Parathyroid adenoma (tissue), 2 donors: Measurements from ENCODE around the gene PPP1R15B.

Experiments used
- H2AFZ ChIP-seq: fragments of 300-600 bp; sonication (generic); one replicate; pipeline ENCODE4 v1.7.0; 2017; ENCODE audit warnings: antibody characterized with exemption, mild to moderate bottlenecking
- H3K27ac ChIP-seq: fragments of 300-600 bp; sonication (generic); one replicate; pipeline ENCODE4 v1.7.0; 2017
- H3K27me3 ChIP-seq: fragments of 300-600 bp; sonication (generic); one replicate; pipeline ENCODE4 v1.7.0; 2017; ENCODE audit warnings: low read length; ENCODE audit not compliant: control insufficient read depth, insufficient read depth
- H3K36me3 ChIP-seq: fragments of 300-600 bp; sonication (generic); one replicate; pipeline ENCODE4 v1.7.0; 2017; ENCODE audit warnings: low read length; ENCODE audit not compliant: control insufficient read depth, insufficient read depth
- H3K4me1 ChIP-seq: fragments of 300-600 bp; sonication (generic); one replicate; pipeline ENCODE4 v1.7.0; 2017; ENCODE audit warnings: control low read depth
- H3K4me2 ChIP-seq: fragments of 300-600 bp; sonication (generic); one replicate; pipeline ENCODE4 v1.7.0; 2017; ENCODE audit warnings: low read length
- H3K4me3 ChIP-seq: fragments of 300-600 bp; sonication (generic); one replicate; pipeline ENCODE4 v1.7.0; 2017; ENCODE audit warnings: low read depth, low read length
- H3K79me2 ChIP-seq: fragments of 300-600 bp; sonication (generic); one replicate; pipeline ENCODE4 v1.7.0; 2017; ENCODE audit warnings: control low read depth
- H3K9ac ChIP-seq: fragments of 300-600 bp; sonication (generic); one replicate; pipeline ENCODE4 v1.7.0; 2017; ENCODE audit warnings: mild to moderate bottlenecking
- H3K9me3 ChIP-seq: fragments of 300-600 bp; sonication (generic); one replicate; pipeline ENCODE4 v1.7.0; 2017; ENCODE audit warnings: low read length; ENCODE audit not compliant: control insufficient read depth
- TF ChIP-seq, protein P1 (sequence below): fragments of 300-600 bp; sonication (generic); IDR thresholded peaks from one replicate; pipeline ENCODE4 v1.7.0; 2017; ENCODE audit warnings: antibody characterized with exemption, mild to moderate bottlenecking
- donor health status: primary hyperparathyroidism.

Gene PPP1R15B

DNA sequence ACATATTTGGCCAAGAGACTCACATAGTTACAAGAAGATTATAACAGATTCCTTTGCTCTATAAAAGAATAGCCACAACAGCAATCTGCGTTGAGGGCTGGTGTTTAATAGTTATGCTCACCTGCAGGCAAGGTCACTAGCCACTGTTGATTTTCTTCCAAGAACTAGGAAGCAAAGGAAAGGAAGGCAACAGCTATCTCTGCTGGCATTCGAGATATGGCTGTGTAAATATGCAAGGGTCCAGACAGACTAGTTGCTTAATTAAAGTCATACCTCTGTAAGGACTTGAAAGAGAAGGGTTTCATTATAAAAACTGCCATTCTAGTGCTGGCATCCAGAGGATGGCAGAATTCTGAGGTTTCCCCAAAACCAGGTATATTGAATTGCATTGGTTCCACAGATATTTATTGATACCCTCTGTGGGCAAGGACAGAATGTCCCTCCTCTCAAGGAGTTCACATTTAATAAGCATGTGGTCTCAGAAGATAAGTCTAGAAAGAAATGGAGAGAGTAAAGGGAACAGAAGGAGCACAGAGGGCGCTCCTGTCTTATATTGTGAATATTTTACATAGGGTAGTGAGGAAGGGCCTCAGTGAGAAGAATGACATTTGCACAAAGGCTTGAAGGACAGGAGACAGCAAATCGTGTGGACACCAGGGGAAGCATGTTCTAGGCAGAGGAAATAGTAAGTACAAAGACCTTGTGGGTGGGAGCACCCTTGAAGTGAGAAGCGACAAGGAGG is 28.3 kb downstream of the PPP1R15B start:
- no peak overlapping the region for H3K27ac ChIP-seq
- H3K4me2 ChIP-seq = no peak overlapping the region
- TF ChIP-seq, protein P1, sequence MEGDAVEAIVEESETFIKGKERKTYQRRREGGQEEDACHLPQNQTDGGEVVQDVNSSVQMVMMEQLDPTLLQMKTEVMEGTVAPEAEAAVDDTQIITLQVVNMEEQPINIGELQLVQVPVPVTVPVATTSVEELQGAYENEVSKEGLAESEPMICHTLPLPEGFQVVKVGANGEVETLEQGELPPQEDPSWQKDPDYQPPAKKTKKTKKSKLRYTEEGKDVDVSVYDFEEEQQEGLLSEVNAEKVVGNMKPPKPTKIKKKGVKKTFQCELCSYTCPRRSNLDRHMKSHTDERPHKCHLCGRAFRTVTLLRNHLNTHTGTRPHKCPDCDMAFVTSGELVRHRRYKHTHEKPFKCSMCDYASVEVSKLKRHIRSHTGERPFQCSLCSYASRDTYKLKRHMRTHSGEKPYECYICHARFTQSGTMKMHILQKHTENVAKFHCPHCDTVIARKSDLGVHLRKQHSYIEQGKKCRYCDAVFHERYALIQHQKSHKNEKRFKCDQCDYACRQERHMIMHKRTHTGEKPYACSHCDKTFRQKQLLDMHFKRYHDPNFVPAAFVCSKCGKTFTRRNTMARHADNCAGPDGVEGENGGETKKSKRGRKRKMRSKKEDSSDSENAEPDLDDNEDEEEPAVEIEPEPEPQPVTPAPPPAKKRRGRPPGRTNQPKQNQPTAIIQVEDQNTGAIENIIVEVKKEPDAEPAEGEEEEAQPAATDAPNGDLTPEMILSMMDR = no peak
- H3K4me1 ChIP-seq = no peaks in the 10 kb centered on the region
- no peak overlapping the region for H2AFZ ChIP-seq
- H3K9ac ChIP-seq = no peak overlapping the region
- no peaks in the 10 kb centered on the region for H3K9me3 ChIP-seq
- no peaks in the 10 kb centered on the region for H3K27me3 ChIP-seq
- H3K36me3 ChIP-seq = no peaks in the 10 kb centered on the region
- no peaks in the 10 kb centered on the region for H3K79me2 ChIP-seq
- no peak overlapping the region for H3K4me3 ChIP-seq

DNA sequence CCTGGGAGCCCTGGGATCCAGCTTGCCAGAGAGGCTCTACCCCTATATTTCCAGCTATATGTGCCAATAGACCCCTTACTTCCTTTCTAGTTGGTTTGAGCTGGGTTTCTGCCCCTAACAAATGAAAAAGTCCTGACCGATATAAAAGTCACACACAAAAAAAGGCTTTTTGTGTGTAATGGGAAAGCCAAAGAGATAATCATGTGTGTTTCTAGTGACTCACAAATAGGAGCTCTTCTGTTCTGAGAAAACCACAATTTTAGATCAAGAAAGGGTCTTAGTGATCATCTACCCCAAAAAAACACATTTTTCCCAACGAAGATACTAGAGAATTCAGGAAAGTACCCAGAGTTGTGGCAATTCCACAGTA is 28.9 kb downstream of the PPP1R15B start:
- Histone ChIP-seq H3K4me3 (no peak overlapping the region), H3K4me1 (no peaks in the 10 kb centered on the region), H3K9me3 (no peaks in the 10 kb centered on the region), H3K9ac (no peak overlapping the region), H3K27me3 (no peaks in the 10 kb centered on the region), H3K27ac (no peak overlapping the region), H3K4me2 (no peak overlapping the region), H3K36me3 (no peaks in the 10 kb centered on the region), H2AFZ (no peak overlapping the region), H3K79me2 (no peaks in the 10 kb centered on the region)
- TF ChIP-seq, protein P1 = no peak

DNA sequence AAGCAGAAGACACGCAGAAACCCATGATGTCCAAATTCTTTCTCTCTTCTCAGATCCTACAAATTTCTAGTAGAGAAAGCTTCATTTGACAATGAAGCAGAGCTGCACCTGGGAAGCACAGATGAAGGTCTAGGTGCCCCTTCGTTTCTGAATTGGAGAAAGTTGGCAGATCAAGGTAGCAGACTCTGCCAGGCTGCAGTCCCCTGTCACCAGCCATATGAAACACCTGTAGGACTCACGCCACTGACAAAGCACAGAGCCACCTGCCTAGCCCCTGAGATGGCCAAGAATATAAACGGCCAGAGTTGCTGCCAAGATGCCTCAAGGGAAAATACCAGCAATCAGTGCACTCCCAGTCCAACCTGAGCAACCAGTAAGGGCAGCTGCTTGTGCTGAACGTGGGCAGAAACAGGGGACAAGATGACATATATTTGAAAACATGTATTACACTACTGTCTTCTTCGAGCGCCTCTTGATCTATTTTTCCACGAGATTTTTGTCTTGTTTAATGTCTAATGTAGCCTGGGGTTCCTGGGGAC is 31.3 kb downstream of the PPP1R15B start:
- Histone ChIP-seq H3K4me2 (no peak overlapping the region), H2AFZ (no peak overlapping the region), H3K27me3 (no peaks in the 10 kb centered on the region), H3K27ac (no peak overlapping the region), H3K9ac (no peak overlapping the region), H3K36me3 (no peaks in the 10 kb centered on the region), H3K9me3 (no peaks in the 10 kb centered on the region), H3K4me3 (no peak overlapping the region), H3K79me2 (no peaks in the 10 kb centered on the region), H3K4me1 (no peaks in the 10 kb centered on the region)
- TF ChIP-seq, protein P1 = no peak

DNA sequence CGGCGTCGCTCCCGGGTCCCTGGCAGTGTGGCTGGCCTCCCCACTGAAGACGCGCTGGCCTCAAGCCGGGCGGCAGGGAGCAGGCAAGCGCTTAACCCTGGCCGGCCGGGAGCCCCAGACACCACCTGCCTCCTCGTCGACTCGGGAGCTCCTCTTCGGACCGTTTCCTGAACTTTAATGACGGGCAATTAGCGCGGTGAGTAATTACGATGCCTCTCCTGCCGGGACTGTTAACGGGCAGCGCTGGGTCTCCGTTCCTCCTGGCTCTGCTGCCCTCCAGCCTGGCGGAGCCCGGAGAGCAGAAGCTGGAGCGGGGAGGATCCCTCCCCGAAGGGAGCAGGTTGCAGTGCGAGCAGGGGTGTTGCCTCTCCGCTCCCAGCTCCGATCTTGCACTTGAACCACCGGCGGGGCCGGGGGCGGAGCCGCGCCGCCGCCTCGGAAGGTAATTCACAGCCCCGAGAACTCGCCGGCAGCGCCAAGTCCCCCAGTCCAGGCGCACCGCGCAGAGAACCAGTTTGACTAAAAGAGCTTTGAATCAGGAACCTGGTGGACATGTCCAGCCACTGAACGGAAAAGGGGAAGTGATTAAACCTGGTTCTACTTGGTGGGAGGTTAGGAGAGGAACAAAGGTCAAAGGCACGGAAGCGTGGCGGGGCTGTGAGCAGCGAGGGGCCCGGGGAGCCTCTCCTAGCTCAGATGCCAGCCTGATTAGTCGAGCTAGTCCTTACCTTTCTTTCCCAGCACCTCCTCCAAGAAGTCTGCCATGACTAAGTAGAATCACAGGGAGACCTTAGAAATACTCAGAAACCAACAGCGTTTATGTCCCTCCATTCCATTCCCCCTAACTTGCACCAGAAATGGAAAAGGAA is 33.6 kb downstream of the PPP1R15B start:
- TF ChIP-seq, protein P1 = no peak
- no peaks in the 10 kb centered on the region for H3K79me2 ChIP-seq
- no peaks in the 10 kb centered on the region for H3K36me3 ChIP-seq
- no peaks in the 10 kb centered on the region for H3K27me3 ChIP-seq
- peak overlapping the region; percentile 53 for H3K4me3 ChIP-seq
- no peaks in the 10 kb centered on the region for H3K9me3 ChIP-seq
- no peaks in the 10 kb centered on the region for H3K4me1 ChIP-seq
- H2AFZ ChIP-seq = peak overlapping the region; percentile 82
- H3K4me2 ChIP-seq = peak overlapping the region; percentile 96
- no peak overlapping the region for H3K9ac ChIP-seq
- H3K27ac ChIP-seq = no peak overlapping the region
